GM19452 (cell line): Measurements from ENCODE around the gene SPATS2L.
"Not testable (repeated sequence)": the region's sequence is repeated elsewhere in the genome, so short reads cannot be mapped to it uniquely, and the experiment has no call there.

Experiments used
- ATAC-seq: cut with Tn5 transposase; IDR thresholded peaks from one replicate; pipeline ENCODE4 v1.9.1; 2021; ENCODE audit not compliant: unreplicated experiment

Gene SPATS2L

GRCh38 chr2:200319548-200320337 lies 13.2 kb downstream of the SPATS2L start:
- no peak for ATAC-seq

- ATAC-seq = no peak
Observed at GRCh38 chr2:200320344-200320743, 13.9 kb downstream of the SPATS2L start.

DNA sequence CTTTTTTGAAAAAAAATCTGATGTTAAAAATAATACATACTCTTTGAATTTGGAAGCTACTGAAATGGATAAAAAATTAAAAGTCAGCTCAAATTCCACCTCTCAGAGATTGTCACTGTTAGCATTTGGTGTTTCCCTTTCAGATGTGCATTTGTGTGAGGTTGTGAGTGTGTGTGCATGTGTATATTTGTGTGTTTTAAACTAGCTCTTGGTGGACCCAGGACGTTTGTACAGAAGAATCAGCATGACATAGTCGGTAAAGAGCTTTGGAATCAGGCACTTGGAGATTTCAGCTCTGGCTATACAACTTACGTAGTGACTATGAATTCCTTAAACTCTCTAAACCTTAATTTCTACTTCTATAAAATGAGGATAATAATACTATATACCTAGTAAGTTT lies 14.5 kb downstream of the SPATS2L start:
- ATAC-seq = no peak

DNA sequence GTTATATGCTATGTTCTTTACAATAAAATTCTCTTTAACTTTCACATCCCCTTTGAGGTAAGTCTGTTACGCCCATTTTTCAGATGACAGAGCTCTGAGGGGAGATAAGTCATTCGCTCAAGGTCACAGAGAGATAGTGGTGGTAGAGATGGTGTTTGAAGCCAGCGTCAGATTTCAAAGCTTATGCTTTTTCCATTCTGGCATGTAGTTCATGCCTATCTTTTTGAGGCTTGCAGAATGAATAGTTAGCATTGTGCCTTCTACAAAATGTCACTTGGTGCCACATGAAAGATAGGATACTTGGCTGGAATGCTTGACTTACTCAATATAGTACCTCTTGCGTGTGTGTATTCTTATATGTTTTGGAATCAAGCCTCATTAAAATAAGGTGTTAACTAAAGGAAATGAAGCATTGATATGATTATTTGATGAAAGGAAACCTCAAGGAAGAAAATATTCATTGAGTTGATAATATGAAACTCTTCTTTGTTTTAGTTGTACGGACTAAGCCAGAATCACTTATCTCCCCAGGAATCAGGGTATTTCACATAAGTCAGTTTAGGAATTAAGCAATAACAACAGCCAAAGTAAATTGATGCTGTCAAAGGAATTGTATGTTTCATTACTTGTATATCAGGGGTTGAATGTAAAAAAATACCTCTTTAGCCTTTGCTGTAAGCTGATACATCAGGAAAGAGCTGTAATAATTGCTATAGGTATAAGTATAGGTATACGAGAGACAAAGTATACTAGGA lies 15.5 kb downstream of the SPATS2L start:
- no peak for ATAC-seq

- no peak for ATAC-seq
Observed at GRCh38 chr2:200322607-200323006, 16.1 kb downstream of the SPATS2L start.

GRCh38 chr2:200324362-200324761 lies 17.9 kb downstream of the SPATS2L start:
- ATAC-seq = no peak

DNA sequence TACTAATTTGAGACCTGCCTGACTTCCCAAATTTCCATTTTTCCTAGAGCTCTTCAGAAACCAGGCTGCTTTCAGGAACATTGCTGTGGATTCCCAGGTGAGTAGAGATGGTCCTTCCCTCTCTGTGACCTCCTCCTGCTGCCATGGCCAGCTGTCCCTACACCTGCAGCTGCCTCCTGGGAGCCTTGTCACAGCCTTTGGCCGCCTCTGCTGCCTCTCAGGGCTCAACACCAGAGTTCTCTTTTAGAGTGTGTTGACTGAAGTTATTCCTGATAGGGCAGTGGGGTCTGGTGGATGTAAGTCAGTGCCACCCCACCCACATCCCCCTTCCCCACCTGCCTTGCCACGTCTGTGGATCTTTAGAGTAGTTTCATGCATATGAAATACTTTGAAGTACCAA lies 22.9 kb downstream of the SPATS2L start:
- no peak for ATAC-seq

- no peak for ATAC-seq
Observed at GRCh38 chr2:200329798-200330197, 23.3 kb downstream of the SPATS2L start.

- ATAC-seq = no peak
Observed at GRCh38 chr2:200330351-200331060, 24.0 kb downstream of the SPATS2L start.

DNA sequence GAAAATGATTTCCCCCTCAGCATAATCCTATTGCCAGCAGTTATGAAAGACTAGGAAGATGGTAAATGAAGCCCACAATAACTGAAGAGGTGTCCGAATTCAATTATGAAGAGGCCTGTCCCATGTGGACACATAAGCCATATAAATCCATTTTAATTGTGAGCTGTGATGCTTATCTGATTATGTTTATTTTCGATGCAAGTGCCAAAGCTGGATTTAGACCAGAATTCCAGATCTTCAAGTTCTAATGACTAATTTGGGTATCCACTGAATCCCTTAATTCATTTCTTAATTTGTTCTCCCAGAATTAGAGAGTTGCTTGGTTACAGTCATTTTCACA lies 24.5 kb downstream of the SPATS2L start:
- ATAC-seq = no peak

- no peak for ATAC-seq
Observed at GRCh38 chr2:200335657-200336056, 29.2 kb downstream of the SPATS2L start.

- no peak for ATAC-seq
Observed at GRCh38 chr2:200336980-200337615, 30.6 kb downstream of the SPATS2L start.

- no peak for ATAC-seq
Observed at GRCh38 chr2:200337621-200338020, 31.1 kb downstream of the SPATS2L start.

- ATAC-seq = no peak
Observed at GRCh38 chr2:200338692-200339091, 32.2 kb downstream of the SPATS2L start.

- ATAC-seq = no peak
Observed at GRCh38 chr2:200340508-200341224, 34.2 kb downstream of the SPATS2L start.

GRCh38 chr2:200341376-200341775 lies 34.9 kb downstream of the SPATS2L start:
- ATAC-seq = no peak

- no peak for ATAC-seq
Observed at GRCh38 chr2:200342235-200342634, 35.7 kb downstream of the SPATS2L start.

DNA sequence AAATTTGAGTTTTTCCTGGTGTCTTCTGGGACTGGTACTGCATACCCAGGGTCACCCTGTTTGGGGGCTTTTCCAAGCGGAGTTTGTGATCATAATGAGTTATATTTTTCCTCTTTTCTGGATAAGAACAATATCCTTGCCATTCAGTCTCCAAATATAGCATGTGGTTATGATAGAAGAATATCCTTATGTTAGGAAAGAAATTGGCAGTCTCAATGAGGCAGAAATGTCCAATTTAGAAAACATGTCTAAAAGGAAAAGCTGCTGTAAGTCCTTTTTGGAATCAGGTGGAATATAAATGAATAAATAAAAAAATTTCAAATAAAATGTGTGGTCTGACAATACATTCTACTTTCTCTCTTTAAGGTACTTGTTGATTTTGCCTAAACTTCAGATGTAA lies 36.2 kb downstream of the SPATS2L start:
- ATAC-seq = no peak

GRCh38 chr2:200344202-200344601 lies 37.7 kb downstream of the SPATS2L start:
- ATAC-seq = not testable (repeated sequence)

GRCh38 chr2:200345975-200346374 lies 39.5 kb downstream of the SPATS2L start:
- ATAC-seq = no peak

DNA sequence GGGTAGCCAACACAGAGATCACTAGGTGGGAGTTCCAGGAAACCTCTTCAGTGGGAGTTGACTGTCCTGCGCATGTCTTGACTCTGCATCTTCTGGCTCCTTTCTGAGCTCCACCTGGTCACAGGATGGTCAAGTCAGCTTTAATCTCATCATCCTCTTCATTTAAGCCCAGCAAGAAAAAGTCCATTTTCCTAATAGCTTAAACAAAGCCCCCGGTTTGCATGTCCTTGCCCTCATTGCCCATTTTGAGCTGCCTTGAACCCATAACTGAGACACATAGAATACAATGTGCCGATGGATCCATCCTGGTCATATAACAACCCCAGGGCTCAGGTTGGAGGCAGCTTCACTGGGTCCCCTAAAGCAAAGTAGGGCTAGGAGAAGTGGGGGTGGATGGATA lies 40.8 kb downstream of the SPATS2L start:
- ATAC-seq = no peak
